ENCODE results near the gene ZFAND3.

DNA sequence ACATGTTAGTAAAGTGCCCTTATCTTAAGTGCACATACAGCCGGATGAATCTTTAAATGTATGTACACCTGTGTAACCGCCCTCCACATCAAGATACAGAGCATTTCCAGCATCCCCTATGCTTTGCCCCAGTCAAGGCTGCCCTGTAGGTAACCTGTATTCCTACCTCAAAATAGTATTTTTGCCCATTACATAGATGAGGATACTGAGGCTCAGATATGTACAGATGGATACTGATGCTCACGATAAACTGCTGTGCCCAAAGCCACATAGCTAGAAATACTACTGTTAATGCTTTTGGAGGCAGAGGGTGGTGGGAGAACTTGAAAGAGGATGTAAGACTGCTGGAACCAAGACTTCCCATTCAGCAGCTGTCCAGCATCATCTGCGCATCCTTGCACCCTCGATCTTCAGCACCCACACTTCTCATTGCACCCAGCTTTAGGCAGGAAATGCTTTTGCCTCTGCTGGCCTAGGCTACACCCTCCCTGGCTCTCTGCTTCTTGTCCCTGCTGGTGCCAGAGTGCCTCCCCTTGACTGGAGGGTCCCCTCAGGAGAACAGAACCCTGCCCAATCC is 27.0 kb upstream of the ZFAND3 start:
- no peak for TF ChIP-seq EP300 (IDR thresholded peaks at IDR 0.05)
- TF ChIP-seq, protein P1, sequence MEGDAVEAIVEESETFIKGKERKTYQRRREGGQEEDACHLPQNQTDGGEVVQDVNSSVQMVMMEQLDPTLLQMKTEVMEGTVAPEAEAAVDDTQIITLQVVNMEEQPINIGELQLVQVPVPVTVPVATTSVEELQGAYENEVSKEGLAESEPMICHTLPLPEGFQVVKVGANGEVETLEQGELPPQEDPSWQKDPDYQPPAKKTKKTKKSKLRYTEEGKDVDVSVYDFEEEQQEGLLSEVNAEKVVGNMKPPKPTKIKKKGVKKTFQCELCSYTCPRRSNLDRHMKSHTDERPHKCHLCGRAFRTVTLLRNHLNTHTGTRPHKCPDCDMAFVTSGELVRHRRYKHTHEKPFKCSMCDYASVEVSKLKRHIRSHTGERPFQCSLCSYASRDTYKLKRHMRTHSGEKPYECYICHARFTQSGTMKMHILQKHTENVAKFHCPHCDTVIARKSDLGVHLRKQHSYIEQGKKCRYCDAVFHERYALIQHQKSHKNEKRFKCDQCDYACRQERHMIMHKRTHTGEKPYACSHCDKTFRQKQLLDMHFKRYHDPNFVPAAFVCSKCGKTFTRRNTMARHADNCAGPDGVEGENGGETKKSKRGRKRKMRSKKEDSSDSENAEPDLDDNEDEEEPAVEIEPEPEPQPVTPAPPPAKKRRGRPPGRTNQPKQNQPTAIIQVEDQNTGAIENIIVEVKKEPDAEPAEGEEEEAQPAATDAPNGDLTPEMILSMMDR (IDR thresholded peaks at IDR 0.05), result no peak

All from upper lobe of left lung (tissue), 4 donors.